Stimulated activated CD4-positive, alpha-beta T cell treated with anti-CD3 and anti-CD28 coated beads, Interleukin-15, amount 100 ng/mL, for 1 hour (primary cell): Measurements from ENCODE around the gene NLGN1.

Source experiments
- DNase-seq, 2 donors: peaks; one replicate each; pipeline ENCODE4 v3.0.0-alpha.2; 2020; ENCODE audit warnings: low read depth in 1 of 2, low spot score in 1 of 2

Gene NLGN1

GRCh38 chr3:173708191-173708590, 310.6 kb downstream of the NLGN1 start:
- DNase-seq, result no peak

- no peak for DNase-seq
Observed at GRCh38 chr3:173709026-173709425, 311.5 kb downstream of the NLGN1 start.

- DNase-seq, result no peak
Observed at GRCh38 chr3:173711619-173712018, 314.1 kb downstream of the NLGN1 start.

- no peak for DNase-seq
Observed at GRCh38 chr3:173719585-173719984, 322.0 kb downstream of the NLGN1 start.

GRCh38 chr3:173725507-173725906, 328.0 kb downstream of the NLGN1 start:
- DNase-seq, result no peak

- DNase-seq, result no peak
Observed at GRCh38 chr3:173730391-173730790, 332.8 kb downstream of the NLGN1 start.

GRCh38 chr3:173732237-173732636, 334.7 kb downstream of the NLGN1 start:
- DNase-seq, result no peak

- no peak for DNase-seq
Observed at GRCh38 chr3:173733029-173733652, 335.6 kb downstream of the NLGN1 start.

- DNase-seq, result no peak
Observed at GRCh38 chr3:173734473-173734872, 336.9 kb downstream of the NLGN1 start.

GRCh38 chr3:173734895-173735294, 337.4 kb downstream of the NLGN1 start:
- no peak for DNase-seq

GRCh38 chr3:173735841-173736240, 338.3 kb downstream of the NLGN1 start:
- DNase-seq, result no peak

- no peak for DNase-seq
Observed at GRCh38 chr3:173737167-173737808, 339.7 kb downstream of the NLGN1 start.

GRCh38 chr3:173739726-173740125, 342.2 kb downstream of the NLGN1 start:
- DNase-seq, result no peak

- no peak for DNase-seq
Observed at GRCh38 chr3:173742491-173742890, 344.9 kb downstream of the NLGN1 start.

GRCh38 chr3:173743111-173743510, 345.6 kb downstream of the NLGN1 start:
- no peak for DNase-seq

GRCh38 chr3:173743516-173743915, 346.0 kb downstream of the NLGN1 start:
- DNase-seq, result no peak

GRCh38 chr3:173744479-173744878, 346.9 kb downstream of the NLGN1 start:
- no peak for DNase-seq

GRCh38 chr3:173744895-173745294, 347.4 kb downstream of the NLGN1 start:
- DNase-seq, result no peak

- DNase-seq, result no peak
Observed at GRCh38 chr3:173745952-173746682, 348.6 kb downstream of the NLGN1 start.

GRCh38 chr3:173747427-173747826, 349.9 kb downstream of the NLGN1 start:
- no peak for DNase-seq

- no peak for DNase-seq
Observed at GRCh38 chr3:173748105-173748504, 350.6 kb downstream of the NLGN1 start.

- DNase-seq, result no peak
Observed at GRCh38 chr3:173750095-173750494, 352.6 kb downstream of the NLGN1 start.
